ENCODE measurements around the gene ALKBH5. TPM values are rescaled to one million over a fixed set of nuclear protein-coding genes. Genes with fewer than 3 reads are reported as not detected.
A peak's percentile ranks its signal among the peaks of the same experiment; 100 is the strongest.

ALKBH5 gene
- total RNA-seq, 4 donors from 2014 or later, result 67.1 to 92.7 (median 73.2) TPM

DNA sequence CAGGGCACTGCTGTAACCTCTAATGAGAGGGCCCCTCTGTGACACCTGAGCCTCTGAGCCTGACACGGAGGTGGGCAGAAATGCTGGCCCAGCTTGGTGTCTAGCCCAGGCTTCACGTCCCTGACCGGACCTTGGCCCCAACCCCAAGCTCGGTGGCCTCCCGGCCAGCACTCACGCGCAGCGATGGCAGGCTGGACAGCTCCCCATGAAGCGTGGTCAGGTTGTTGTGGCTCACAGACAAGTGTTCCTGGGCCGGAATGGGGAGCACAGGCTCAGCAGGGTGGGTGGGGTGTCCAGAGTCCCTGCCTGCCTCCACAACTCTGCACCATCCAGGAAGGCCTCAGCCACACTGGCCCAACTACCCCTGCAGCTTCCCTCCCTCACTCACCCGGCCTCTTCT is 72.7 kb downstream of the ALKBH5 start:
- TF ChIP-seq EP300 (IDR thresholded peaks at IDR 0.05), result no peak
- TF ChIP-seq, protein P1, sequence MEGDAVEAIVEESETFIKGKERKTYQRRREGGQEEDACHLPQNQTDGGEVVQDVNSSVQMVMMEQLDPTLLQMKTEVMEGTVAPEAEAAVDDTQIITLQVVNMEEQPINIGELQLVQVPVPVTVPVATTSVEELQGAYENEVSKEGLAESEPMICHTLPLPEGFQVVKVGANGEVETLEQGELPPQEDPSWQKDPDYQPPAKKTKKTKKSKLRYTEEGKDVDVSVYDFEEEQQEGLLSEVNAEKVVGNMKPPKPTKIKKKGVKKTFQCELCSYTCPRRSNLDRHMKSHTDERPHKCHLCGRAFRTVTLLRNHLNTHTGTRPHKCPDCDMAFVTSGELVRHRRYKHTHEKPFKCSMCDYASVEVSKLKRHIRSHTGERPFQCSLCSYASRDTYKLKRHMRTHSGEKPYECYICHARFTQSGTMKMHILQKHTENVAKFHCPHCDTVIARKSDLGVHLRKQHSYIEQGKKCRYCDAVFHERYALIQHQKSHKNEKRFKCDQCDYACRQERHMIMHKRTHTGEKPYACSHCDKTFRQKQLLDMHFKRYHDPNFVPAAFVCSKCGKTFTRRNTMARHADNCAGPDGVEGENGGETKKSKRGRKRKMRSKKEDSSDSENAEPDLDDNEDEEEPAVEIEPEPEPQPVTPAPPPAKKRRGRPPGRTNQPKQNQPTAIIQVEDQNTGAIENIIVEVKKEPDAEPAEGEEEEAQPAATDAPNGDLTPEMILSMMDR (IDR thresholded peaks at IDR 0.05), result no peak
- no peak for TF ChIP-seq POLR2AphosphoS5 (IDR thresholded peaks at IDR 0.05)
- no peak for TF ChIP-seq POLR2A (IDR thresholded peaks at IDR 0.05)
- Histone ChIP-seq H3K36me3 (peaks cover 50% of the 10 kb centered on the region), H3K27me3 (no peaks in the 10 kb centered on the region), H3K27ac (no peak overlapping the region), H3K4me3 (peak overlapping the region; percentile 75), H3K9me3 (no peaks in the 10 kb centered on the region), H3K4me1 (peaks cover 35% of the 10 kb centered on the region)
- DNase-seq (ENCODE audit: low spot score in 2 of 2), result no peak
- 79% methylated on average over 2 of the region's 11 CpGs for WGBS

DNA sequence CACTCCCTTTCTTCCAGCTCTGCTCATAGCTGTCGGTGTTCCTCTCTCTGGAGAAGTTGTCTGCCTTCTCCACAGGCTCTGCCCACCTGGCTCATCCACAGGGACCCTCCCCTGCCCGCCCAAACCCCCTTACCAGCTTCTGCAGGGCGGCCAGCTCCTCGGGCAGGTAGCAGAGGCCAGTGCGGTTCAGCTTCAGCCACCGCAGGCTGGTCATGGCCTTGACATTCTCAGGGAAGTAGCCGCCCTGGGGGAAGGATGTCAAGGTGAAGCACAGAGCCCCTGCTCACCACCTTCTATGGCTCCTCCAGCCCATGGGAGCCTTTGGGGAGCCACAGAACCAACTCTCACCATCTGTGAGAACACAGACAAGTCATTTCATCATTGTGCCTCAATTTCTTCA is 73.1 kb downstream of the ALKBH5 start:
- TF ChIP-seq, protein P1 (IDR thresholded peaks at IDR 0.05), result no peak
- no peak for TF ChIP-seq POLR2AphosphoS5 (IDR thresholded peaks at IDR 0.05)
- no peak for TF ChIP-seq POLR2A (IDR thresholded peaks at IDR 0.05)
- no peak for TF ChIP-seq EP300 (IDR thresholded peaks at IDR 0.05)
- Histone ChIP-seq H3K4me1 (peaks cover 39% of the 10 kb centered on the region), H3K4me3 (peak overlapping the region; percentile 75), H3K9me3 (no peaks in the 10 kb centered on the region), H3K27me3 (no peaks in the 10 kb centered on the region), H3K36me3 (peaks cover 46% of the 10 kb centered on the region), H3K27ac (no peak overlapping the region)
- no peak for DNase-seq (ENCODE audit: low spot score in 2 of 2)
- WGBS, result 83% methylated on average over 1 of the region's 7 CpGs

DNA sequence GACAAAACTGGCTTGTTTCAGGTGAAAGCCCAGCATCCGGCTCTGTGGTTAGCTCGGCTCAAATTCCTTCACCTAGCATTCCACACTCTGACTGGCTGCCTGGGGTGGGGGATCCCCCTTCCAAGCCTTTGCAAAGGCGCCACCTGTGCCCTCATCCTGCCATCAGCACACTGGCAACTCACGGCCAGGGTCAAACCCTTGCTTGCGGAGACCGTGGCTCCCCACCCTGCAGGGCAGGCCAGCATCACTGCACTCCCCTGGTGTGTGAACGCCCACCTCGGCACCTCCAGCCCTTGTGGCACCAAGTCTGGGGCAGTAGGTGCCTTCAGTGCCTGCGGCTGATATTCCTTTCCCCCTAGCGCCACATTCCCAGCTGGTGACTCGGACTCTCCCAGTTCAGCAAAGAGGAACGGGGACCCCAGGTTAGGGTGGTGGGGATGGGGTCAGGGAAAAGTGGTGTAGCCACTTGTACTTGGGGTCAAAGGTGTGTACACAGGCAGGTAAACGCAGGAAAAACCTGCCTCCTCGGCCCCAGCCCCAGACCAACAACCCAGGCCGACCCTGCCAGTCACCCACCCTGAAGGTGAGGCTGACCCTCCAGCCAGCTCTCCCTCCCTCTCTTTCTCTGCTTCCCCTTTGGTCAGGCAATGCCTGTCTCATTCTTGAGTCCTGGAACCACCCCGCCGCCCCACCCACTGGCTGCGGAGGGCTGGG is 73.8 kb downstream of the ALKBH5 start:
- DNase-seq (ENCODE audit: low spot score in 2 of 2), result peak in 1 of 2 donors; percentile 64
- peak overlapping the region; percentile 93 for H3K27ac ChIP-seq
- 17% methylated on average over 9 of the region's 18 CpGs for WGBS
- H3K4me1 ChIP-seq, result peaks cover 46% of the 10 kb centered on the region
- no peak for TF ChIP-seq POLR2A (IDR thresholded peaks at IDR 0.05)
- TF ChIP-seq, protein P1 (IDR thresholded peaks at IDR 0.05), result no peak
- no peak for TF ChIP-seq EP300 (IDR thresholded peaks at IDR 0.05)
- no peak for TF ChIP-seq POLR2AphosphoS5 (IDR thresholded peaks at IDR 0.05)
- H3K4me3 ChIP-seq, result peak overlapping the region; percentile 75
- peaks cover 40% of the 10 kb centered on the region for H3K36me3 ChIP-seq
- no peaks in the 10 kb centered on the region for H3K27me3 ChIP-seq
- H3K9me3 ChIP-seq, result no peaks in the 10 kb centered on the region

DNA sequence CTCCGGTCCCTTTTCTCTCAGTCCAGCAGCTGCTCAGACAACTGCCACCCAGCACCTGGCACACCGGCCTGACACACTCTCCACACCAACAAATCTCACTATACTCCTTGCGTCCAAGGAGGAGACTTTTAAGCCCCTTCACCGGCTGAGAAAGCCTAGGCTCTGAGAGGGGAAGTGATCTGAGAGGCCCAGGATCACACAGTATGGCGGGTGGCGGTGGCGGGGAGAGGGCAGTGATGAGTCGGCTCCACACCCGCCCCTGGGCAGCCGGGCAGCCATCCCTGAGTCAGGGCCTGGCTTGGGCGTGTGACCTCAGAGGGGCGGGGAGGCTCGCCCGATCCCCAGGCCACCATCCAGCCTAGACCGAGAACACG is 74.3 kb downstream of the ALKBH5 start:
- peaks cover 51% of the 10 kb centered on the region for H3K4me1 ChIP-seq
- 0% methylated on average over 4 of the region's 16 CpGs for WGBS

DNA sequence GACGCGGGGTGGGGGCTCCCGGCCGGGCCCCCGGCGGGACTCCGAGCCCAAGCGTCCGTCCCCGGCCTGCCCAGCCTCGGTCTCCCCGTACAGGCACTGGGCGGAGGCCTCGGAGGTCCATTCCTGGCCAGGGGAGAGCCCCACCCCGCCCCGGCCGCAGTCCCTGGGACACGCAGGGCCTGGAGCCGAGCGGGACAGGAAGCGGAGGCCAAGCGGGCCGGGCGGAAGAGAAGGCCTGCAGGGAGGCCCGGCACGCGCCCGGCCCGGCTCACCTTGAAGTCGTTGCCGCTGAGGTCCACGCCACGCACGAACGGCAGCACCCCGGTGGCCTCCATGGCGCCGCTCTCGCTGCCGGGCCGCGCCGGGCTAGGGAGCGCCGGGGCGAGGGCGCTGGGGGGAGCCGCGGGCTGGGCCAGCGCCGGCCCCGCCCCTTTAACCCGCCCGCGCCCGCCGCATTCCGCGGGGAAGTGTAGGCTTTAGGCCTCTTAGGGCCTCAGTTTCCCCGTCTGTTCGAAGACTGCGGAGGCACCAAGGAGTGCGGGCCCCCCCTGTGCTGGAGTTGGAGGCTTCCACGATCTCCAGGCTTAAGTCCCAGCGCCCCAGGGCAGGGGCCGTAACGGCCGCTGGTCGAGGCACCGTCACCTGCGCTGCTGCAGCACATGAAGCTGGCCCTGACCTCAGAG is 74.9 kb downstream of the ALKBH5 start, which contains the start of gene FLII:
TSS of gene FLII (minus strand) at position 383 of the 683 bp plus-strand sequence. CDS start at position 335, 48 bp downstream.
- 12% methylated on average over 19 of the region's 71 CpGs for WGBS
- peak in 1 of 2 donors; percentile 69 for TF ChIP-seq POLR2A (IDR thresholded peaks at IDR 0.05)
- TF ChIP-seq EP300 (IDR thresholded peaks at IDR 0.05), result no peak
- peak in 2 of 3 donors; percentile 15 to 22 for TF ChIP-seq POLR2AphosphoS5 (IDR thresholded peaks at IDR 0.05)
- H3K4me3 ChIP-seq, result peak within 1 kb of the TSS; percentile 75
- peaks cover 52% of the 10 kb centered on the region for H3K4me1 ChIP-seq
- no peaks in the 10 kb centered on the region for H3K27me3 ChIP-seq
- no peak for DNase-seq (ENCODE audit: low spot score in 2 of 2)
- peaks cover 36% of the 10 kb centered on the region for H3K36me3 ChIP-seq
- H3K27ac ChIP-seq, result peak within 1 kb of the TSS; percentile 93
- H3K9me3 ChIP-seq, result no peaks in the 10 kb centered on the region

More for the DNA sequence above, 74.3 kb downstream of the ALKBH5 start:
- TF ChIP-seq POLR2A (IDR thresholded peaks at IDR 0.05), result no peak
- peak in 1 of 3 donors; percentile 11 for TF ChIP-seq POLR2AphosphoS5 (IDR thresholded peaks at IDR 0.05)
- Histone ChIP-seq H3K9me3 (no peaks in the 10 kb centered on the region), H3K36me3 (peaks cover 36% of the 10 kb centered on the region), H3K27ac (peak overlapping the region; percentile 93), H3K4me3 (peak overlapping the region; percentile 75), H3K27me3 (no peaks in the 10 kb centered on the region)
- peak; percentile 89 to 91 for DNase-seq (ENCODE audit: low spot score in 2 of 2)

Other genes with a start within 250 kb of the ALKBH5 start
- 100 to 1,000 TPM; 128 to 259 (median 162) TPM for gene TOM1L2, start 211.4 kb upstream of the ALKBH5 start, total RNA-seq
- 10 to 100 TPM in 1 of 4 donors, 1 to 10 TPM in 3; 2.0 to 10.6 (median 5.5) TPM for gene DRC3, start 211.0 kb upstream of the ALKBH5 start, total RNA-seq
- 10 to 100 TPM; 18.2 to 41.6 (median 24.2) TPM for gene ATPAF2, start 144.7 kb upstream of the ALKBH5 start, total RNA-seq
- gene GID4, start 144.4 kb upstream of the ALKBH5 start, total RNA-seq, result 10 to 100 TPM; 13.9 to 23.5 (median 17.6) TPM
- gene DRG2, start 95.9 kb upstream of the ALKBH5 start, total RNA-seq, result 10 to 100 TPM; 34.6 to 44.0 (median 37.9) TPM
- gene MYO15A, start 75.1 kb upstream of the ALKBH5 start, total RNA-seq, result under 1 TPM; 0.23 to 0.49 (median 0.41) TPM
- gene LLGL1, start 41.8 kb downstream of the ALKBH5 start, total RNA-seq, result 10 to 100 TPM; 27.7 to 37.1 (median 32.8) TPM
- gene FLII, start 74.9 kb downstream of the ALKBH5 start, total RNA-seq, result 100 to 1,000 TPM; 254 to 350 (median 291) TPM
- 10 to 100 TPM; 19.5 to 39.2 (median 27.5) TPM for gene MIEF2, start 76.8 kb downstream of the ALKBH5 start, total RNA-seq
- 10 to 100 TPM; 22.9 to 47.2 (median 27.5) TPM for gene TOP3A, start 131.2 kb downstream of the ALKBH5 start, total RNA-seq
- gene SMCR8, start 131.5 kb downstream of the ALKBH5 start, total RNA-seq, result 10 to 100 TPM; 16.7 to 25.5 (median 22.4) TPM
- 10 to 100 TPM; 37.8 to 56.0 (median 49.2) TPM for gene SHMT1, start 179.7 kb downstream of the ALKBH5 start, total RNA-seq
- 10 to 100 TPM in 2 of 4 donors, 1 to 10 TPM in 2; 3.7 to 15.6 (median 9.2) TPM for gene EVPLL, start 193.9 kb downstream of the ALKBH5 start, total RNA-seq